Left kidney (tissue), 2 donors: ENCODE data around the gene TGFB3. TPM values are rescaled to one million over a fixed set of nuclear protein-coding genes. Genes with fewer than 3 reads are reported as not detected.

Source experiments
- DNase-seq: peaks from one replicate; pipeline ENCODE4 v3.0.0-alpha.2; 2013
- polyA plus RNA-seq: library from polyadenylated mRNA; unstranded; fragments of 120-200 nt; gene quantifications from one replicate; pipeline ENCODE4 v1.2.1, GENCODE V29; 2013; ENCODE audit not compliant: insufficient read length

Gene TGFB3
- polyA plus RNA-seq, 1 donor = 18.3 TPM

DNA sequence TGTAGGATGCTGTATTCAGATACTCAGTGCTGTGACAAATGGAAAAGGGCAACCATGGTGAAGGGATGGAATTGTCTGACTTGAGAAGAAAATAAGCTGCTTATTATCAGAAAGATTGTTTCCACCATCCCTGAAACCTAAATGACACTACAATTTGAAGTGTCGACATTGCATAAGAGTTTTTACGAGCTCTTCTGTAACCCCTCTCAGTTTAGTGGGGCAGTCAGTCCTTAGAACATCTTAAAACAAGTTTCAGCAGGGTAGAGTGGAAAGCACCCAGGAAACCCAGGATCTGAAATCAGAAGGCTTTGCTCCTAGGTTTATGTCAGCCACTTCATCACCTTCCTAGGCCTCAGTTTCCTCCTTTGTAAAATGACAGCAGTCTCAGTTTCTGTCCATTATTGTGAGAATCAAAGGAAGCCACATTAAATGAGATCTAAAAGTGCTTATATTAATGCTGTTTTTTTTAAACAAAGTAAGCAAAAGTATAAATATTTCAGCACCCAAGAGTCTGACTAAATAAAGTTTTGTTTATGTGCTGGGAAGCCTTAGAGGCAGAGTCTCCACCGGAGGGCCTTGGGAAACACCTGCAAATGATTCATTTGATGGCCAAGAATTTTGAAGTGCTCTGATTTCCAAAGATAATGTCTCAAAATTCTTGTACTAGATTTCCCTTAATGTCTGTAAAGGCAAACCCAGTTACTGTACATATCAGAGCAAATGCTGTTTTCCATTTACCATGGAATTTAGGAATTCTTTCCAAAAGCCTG is 5.6 kb upstream of the TGFB3 start:
- DNase-seq = no peak

DNA sequence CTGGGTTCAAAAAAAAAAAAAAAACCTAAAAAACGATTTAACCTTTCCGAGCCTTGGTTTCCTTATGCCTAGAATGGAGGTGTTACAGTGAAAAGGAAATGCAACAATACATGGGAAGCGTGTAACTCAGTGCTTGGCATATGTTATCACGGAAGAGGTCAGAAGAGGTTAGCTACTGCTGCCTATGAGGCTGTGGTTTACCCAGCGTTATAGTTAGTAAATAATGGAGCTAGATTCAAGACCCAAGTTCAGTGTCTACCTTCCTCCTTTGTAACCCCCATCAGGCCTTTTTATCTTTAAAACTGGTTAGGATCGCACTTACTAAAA is 4.6 kb upstream of the TGFB3 start:
- DNase-seq = no peak

DNA sequence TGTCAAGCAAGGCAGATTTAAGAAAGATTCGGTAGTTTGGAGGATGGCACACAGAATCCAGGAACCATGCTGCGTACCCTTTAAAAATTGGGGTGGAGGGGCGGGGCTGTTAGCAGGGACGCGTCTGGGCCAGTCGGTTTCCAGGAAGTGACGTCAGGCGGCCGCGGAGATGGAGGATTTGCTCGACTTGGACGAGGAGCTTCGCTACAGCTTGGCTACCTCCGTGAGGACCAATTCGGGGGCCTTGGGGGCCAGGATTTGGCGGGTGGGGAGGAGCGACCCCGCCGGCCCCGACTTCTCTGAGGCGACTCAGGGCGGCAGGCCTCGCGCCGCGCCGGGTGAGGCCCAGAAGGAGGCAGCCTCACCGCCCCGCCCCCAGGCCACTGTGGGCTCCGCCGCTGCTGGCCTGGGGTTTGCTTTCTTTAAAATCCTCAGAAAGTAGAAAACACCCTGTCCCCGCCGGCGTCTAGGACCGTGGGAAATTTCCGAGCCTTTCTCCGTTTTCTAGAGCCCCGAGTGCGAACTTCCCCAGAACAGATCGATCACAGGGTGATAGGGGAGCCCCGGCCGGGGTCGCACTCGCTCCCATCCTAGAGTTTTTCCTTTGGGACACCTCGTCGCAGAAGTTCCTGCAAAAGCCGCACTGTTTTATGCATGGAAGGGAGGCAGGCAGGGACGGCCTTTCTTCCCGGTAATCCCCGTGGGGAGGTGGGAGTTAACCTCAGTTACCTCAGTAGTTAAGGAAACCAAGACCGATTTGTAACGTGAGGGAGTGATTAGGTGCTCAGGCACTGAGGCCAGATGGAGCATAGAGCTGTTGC is 4.0 kb upstream of the TGFB3 start, which contains the start of gene IFT43:
IFT43 (plus strand) TSS at position 146 of the 821 bp plus-strand sequence; CDS start at position 170, 24 bp downstream.
- peak; percentile 88 for DNase-seq

DNA sequence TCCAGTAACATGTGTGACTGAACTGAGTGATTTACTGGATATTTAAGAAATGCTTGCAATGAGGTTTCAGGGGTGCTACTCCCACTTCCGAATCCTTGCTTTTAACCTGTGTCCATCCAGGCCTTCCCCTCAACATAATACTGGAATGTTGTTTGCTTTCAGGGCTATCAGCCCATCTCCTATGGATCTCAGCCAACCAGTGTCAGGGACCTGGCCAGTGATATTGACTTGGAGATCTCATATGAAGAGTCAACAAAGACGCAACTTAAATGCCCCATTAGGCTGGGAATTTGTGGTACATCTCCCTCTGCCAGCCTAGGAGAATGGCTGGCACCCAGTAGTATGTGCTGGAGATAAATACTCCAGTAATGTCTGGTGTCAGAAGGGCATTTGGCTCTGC is 2.9 kb upstream of the TGFB3 start:
- DNase-seq = no peak

DNA sequence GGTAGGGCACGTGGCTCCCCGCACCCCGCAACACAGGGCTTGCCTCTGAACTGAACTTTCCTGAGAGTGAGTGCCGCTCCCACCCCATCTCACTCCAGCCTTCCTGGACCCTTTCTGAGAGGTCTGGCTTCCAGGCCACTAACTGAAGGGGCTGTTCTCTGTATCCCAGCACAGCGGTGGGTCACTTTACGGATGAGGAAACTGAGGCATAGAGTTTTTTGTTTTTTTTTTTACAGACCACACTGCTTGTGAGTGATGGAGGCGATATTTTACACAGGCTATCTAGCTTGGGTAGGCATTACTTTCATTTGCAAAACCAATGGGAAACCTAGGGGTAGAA is 1.2 kb upstream of the TGFB3 start:
- DNase-seq = no peak

DNA sequence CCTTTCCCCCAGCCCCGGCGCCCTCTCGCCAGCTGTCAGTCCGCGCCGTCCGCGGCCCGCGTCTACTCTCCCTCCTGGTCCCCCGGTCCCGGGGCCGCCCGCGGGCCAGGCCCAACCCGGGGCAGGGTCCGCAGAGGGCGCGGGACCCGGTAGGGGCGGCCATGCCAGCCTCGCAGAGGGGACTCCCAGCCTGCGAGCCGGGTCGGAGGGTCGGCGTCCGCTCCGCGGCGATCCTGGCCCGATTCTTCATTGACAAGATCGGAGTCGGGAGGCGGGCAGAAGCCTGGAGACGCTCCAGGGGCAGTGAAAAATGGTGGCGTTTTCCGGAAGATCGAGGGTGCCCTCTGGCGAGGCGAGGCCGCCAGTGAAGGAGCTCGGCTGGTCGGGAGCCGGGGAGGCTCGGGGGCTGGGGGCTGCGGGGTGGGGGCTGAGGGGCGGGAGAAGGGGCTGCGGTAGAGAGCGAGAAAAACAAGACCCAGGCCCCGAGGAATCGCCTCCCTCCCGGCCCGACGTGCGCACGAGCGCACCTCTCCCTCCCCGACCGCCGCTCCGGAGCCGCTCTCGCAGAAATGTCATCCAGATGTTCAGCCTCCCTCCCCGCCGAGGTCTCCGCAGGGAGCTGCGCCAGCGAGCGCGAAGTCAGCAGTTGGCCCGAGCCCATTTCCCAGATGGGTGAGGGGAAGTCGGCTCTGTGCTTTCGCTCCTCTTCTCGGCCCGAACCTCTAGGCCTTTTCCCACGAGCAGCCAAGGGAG is 647 bp upstream of the TGFB3 start:
- DNase-seq = peak; percentile 85

DNA sequence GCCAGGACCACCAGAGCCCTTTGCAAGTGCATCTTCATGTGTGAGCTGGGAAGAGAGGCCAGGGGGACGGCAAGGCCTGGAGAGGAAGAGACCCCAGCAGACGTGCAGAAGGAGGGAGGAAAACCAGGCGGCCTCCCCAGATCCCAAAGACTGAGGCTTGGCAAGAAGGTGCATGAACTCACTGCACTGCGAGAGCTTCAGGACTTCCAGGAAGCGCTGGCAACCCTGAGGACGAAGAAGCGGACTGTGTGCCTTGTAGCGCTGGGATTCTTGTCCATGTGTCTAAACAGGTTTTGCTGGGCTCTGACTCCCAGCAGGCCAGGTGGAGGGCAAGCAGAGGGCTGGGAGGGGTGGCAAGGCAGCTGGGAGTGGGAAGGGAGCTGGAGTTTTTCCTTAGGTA is 939 bp downstream of the TGFB3 start:
- no peak for DNase-seq

DNA sequence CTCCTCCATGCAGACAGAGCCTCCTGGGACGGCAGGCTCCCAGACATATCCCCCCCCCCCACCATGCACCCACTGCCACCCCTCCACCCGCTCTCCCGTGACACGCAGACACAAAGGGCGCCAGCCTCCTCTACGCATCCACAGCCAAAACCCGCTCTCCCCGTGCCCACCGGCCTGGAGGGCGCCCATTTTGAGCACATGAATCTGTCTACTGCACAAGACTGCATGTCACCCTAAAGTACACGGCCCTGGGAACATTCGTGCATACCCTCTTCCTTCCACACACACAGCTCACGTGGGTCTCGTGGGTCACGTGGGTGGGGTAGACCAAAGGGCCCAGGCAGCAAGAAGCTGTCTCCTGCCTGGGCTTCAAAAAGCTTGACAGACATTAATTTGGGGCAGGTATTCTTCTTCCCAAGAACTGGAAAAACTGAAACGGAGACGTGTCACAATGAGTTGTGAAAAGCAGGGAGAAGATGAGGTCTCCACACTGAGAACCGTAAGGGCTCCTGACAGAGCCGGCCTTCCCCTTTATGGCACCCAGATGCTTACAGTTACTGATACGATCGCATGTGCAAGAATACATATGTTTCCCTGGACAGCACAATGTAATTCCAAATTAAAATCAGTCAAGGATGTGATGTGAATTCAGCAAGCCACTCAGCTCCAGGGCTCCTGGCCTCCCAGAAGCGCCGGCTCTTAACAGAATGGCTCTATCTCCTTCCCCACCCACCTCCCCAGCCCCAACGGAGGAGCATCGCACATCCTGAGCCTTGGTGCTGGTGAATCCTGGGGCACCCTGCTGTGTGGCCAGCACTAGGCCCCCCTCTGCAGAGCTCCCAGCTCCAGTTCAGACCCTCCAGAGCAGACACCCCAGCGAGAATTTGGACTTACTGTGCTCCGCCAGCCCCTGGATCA is 1.9 kb downstream of the TGFB3 start:
- no peak for DNase-seq

DNA sequence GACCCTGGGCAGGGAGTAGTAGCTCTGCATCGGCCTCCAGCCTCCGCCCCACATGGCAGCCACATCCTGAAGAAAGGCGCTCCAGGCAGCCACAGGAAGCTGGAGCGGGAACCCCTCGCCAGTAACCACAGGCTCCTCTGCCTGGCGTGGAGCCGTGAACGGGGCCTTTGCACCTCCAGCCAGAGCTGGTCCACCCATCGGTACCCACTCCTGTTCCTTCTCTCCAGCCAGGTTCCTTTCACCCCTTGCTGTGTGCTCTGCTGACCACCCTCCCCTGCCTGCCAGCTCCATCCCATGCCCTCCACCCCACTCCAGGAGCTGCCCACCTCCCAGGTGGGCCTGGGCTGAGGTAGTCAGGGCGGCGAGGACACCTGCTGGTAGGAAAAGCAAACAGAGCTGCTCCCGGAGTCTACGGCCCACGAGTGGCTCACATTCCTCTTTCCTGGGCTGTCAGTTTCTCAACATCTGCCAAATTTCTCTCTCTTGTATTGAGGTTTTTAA is 2.7 kb downstream of the TGFB3 start:
- DNase-seq = no peak

DNA sequence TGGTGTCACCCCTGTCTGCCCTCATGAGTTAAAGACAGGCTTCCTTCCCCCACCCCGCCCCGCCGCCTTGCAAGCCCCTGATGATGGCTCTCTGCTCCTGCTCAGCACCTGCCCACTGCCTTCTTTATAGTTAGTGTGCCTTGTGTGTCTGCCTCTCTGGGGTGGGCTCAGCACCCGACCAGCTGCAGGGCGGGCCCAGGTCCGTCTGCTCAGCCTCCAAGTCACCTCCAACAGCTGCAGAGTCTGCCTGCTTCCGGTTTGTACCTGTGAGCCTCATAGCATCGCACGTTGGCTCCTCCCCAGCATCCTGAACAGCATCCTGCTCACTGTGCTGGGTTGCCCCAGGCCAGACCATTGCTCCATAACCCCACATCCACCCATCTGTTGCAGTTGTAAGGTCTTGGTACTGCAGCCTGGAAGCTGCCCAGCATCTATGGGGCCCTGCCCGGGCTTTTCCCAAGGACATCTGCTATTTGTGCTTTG is 3.5 kb downstream of the TGFB3 start:
- no peak for DNase-seq

DNA sequence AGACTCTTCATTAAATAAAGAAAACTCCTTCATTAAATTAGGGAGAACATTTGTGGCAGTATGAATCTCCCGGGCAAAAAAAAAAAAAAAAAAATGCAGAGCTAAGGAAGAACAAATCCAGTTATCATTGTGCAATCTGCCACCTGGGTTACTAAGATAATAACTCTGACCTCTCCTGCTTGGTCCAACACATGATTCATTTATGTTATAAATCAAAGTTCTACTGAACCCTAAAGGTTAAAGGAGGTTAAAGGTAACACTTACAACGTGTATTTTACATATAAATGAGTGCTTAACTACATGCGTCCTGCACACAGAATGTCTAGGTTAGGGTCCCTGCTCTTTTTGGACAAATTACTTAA is 4.2 kb downstream of the TGFB3 start:
- no peak for DNase-seq

DNA sequence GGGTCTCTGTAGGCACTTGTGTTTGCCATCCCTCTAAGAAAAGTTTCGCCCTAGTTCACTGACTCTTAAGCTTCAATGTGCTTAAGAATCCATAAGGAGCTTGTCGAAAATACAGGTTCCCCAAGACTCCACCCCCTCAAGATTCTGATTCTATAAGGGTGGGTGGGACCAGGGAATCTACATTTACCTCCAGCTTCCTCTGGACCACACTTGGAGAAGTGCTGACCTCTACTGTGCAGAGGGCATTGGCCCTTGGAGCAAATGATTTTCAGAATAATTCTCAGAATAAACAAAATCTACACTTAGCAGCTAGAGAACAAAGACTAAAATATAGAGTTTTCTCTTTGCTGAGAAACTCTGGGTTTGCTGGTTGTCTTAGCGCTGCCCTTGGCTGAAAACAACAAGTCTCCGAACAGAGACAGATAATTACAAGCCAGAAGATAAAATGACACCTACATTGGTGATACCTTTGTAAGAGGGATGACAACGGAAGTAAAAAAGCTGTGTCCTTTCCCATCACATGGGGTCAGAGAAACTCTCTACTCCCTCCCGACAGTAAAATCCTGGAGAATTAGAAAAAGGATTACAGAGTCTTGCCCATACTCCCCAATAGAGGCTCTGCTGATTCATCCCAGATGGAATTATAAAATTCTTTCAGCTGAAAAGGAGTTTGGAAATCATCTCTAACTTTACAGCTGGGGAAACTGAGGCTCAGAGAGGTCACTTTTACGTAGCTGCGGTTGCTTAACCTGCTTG is 4.8 kb downstream of the TGFB3 start:
- no peak for DNase-seq

DNA sequence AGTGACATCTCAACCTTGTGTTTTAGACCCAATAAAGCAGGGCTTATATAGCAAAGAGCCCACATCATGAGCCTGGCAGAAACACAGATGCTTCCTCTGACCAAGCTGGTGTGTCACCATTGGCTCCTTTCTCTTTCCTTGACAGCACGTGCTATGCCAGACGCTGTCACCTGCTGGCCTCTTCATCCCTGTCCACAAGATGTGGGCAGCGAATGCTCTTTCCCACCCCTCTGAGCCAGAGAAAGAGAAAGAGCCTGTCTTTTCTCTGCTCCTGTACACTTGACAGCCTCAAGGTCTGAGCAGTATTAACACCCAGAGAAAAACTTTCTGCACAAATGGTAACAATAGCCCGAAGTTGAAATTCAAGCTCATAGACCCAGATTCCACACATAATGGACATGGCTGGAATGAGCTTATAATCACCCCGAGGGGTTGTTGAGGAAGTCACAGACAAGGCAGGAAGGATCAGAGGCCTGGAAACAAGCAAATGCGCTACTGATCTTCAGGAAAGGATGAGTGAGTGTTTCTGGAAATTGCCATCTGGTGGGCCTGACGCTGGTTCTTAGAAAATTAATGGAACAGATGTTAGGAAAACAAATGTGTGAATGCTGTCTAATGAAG is 8.9 kb downstream of the TGFB3 start:
- no peak for DNase-seq

DNA sequence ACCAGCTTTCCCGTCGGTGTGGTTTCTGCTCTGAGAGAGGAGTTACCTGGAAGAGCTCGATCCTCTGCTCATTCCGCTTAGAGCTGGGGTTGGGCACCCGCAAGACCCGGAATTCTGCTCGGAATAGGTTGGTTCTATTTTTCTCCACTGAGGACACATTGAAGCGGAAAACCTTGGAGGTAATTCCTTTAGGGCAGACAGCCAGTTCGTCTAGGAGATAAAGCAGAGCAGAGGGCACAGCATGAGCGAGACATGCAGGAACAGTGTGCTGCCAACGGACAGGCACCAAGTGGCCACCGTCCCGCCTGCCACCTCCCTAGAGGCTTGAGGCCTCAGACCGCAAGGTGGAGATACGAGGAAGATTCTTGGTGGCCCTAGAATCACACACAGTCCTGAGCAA is 10.3 kb downstream of the TGFB3 start:
- no peak for DNase-seq

DNA sequence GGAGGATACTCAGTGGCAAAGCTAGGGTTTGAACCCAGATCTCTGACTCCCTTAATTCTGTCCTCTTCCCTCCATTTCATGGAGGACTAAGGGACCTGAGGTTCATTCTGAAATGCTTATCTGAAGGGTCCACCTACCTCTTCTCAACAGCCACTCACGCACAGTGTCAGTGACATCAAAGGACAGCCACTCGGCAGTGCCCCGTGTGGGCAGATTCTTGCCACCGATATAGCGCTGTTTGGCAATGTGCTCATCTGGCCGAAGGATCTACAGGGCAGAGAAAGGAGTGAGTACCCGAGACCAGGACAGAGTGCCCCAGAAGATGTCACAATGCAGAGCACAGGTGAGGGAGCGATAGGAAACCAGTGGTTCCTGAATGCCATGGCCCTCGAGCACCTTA is 10.8 kb downstream of the TGFB3 start:
- DNase-seq = no peak

DNA sequence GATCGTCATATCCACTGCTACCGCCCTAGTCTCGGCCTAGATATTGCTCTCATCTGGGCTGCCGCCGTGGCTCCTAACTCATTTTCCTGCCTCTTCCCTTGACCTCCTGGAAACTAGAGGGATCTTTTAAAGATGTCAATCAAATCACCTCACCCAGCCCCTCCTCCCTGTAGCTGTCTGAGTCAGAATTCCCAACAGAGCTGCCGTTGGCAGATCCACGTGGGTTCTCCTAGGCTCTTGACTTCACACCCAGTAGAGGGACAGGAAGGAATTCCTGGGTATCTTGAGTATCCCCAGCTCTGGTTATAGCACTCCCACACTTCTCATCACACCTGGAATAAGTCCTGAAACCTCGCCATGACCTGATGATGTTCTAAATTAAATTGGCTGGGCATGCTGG is 11.9 kb downstream of the TGFB3 start:
- no peak for DNase-seq

DNA sequence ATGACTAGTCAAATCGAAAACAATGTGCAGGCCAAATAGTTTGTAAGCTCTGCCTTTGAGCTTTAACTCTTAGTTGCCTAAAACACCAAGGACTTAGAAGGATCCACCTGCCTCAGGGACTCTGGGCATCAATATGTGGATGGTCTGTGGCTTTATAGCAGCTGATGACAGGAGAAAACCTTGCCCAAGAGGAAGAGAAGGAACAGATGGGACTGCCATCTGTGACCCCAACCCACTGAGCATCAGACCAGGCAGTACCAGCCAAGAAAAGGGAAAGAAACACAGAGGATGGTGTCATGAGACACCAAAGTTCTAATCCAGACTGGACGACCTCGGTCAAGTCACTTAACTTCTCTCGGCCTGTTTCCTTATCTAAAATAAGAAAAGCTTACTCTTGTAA is 12.7 kb downstream of the TGFB3 start:
- DNase-seq = no peak

DNA sequence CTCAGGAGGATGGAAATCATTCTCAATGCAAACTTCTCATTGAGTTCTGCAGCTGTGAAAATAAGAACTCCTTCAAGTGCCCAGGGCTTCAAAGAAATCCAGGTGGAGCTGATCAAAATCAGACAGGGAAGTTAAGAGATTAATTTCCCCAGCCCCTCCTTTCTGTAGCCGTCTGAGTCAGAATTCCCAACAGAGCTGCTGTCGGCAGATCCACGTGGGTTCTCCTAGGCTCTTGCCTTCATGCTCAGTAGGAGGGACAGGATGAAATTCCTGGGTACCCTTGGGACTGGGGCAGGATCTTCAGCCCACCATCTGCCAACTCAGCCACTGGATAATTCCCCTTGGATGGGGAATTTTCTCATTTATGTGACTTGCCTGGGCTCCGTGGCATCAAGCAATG is 13.3 kb downstream of the TGFB3 start:
- no peak for DNase-seq

DNA sequence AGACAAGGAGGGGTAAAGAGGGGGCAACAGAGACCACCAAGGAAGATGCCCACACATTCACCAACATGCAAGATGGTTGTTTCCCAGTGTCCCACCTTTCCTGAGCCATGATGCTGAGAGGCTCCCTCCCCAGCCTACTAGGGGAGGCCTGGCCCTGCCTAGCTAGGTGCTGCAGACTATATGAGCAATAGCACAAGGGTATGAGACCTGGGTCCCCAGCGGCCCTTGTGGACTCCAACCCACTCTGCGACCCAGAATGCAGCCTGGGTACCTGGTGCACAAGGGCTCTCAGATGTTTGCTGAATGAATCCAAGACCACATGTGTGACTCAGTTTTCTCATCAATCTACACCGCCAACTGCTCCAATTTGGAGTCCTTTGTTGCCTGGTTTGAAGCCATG is 13.9 kb downstream of the TGFB3 start:
- DNase-seq = no peak

DNA sequence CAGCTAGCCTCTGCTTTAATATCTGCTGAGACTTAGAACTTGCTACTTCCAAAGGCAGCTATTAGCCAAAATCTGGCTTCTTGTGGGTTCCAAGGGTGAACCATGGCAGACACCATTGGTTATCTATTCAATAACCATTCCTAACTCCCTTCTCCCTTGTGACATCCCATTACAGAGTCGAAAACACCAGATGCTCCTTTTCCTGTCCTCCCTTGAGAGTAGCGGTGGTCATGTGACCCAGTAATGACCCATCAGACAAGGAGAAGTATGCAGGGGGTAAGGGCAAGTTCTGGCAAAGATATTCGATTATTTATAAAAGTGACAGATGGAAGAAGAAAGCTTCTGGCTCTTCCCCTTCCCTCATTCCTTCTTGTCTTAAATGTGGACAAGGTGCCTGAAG is 20.1 kb downstream of the TGFB3 start:
- no peak for DNase-seq
